K562 (cell line): ENCODE results near the gene LPCAT3.

ENCODE experiments used
- BCOR ChIP-seq: fragments of 450-650 bp; IDR thresholded peaks from 2 replicates; pipeline ENCODE4 v1.6.1; 2016
- EHMT2 ChIP-seq: fragments of 450-650 bp; IDR thresholded peaks from 2 replicates; pipeline ENCODE4 v1.6.1; 2018; ENCODE audit warnings: antibody characterized with exemption
- ETV6 ChIP-seq, 3 experiments: fragments of 150-350 bp in 1 of 3; sonication (generic) in 1 of 3; formaldehyde crosslinking in 1 of 3; IDR thresholded peaks; 2 replicates each; pipeline versions ENCODE4 v1.6.1 to v1.8.0; 2014 to 2022; ENCODE audit warnings: borderline replicate concordance in 2 of 3, low read depth in 2 of 3, antibody characterized with exemption in 1 of 3, low read length in 1 of 3, mild to moderate bottlenecking in 1 of 3, missing genetic modification reagents in 1 of 3
- FOXJ3 ChIP-seq: sonication (generic); formaldehyde crosslinking; IDR thresholded peaks from 2 replicates; pipeline ENCODE4 v1.4.0; 2020; ENCODE audit warnings: mild to moderate bottlenecking, missing genetic modification reagents
- HCFC1 ChIP-seq: IDR thresholded peaks from 2 replicates; pipeline ENCODE4 v1.6.1; 2012; ENCODE audit warnings: low read depth, low read length, improper control_type of control experiment
- MCM5 ChIP-seq: fragments of 450-650 bp; IDR thresholded peaks from 2 replicates; pipeline ENCODE4 v1.6.1; 2016; ENCODE audit warnings: low read depth
- SRSF1 ChIP-seq: fragments of 200-400 bp; formaldehyde crosslinking; IDR thresholded peaks from 2 replicates; pipeline ENCODE4 v1.6.1; 2017; ENCODE audit warnings: mild to moderate bottlenecking, low read depth, low read length, moderate library complexity
- TOE1 ChIP-seq, 2 experiments: fragments of 450-650 bp in 1 of 2; sonication (generic) in 1 of 2; formaldehyde crosslinking in 1 of 2; IDR thresholded peaks; 2 replicates each; pipeline versions ENCODE4 v1.7.1 to v1.8.0; 2016 to 2022; ENCODE audit warnings: borderline replicate concordance in 2 of 2, mild to moderate bottlenecking in 2 of 2, antibody characterized with exemption in 1 of 2, inconsistent platforms in 1 of 2, low read depth in 1 of 2, missing genetic modification reagents in 1 of 2, moderate library complexity in 1 of 2
- ZC3H4 ChIP-seq: sonication (generic); formaldehyde crosslinking; IDR thresholded peaks from 2 replicates; pipeline ENCODE4 v1.9.0; 2021; ENCODE audit warnings: missing genetic modification reagents, borderline replicate concordance
- ZNF347 ChIP-seq: fragments of 450-650 bp; formaldehyde crosslinking; IDR thresholded peaks from 2 replicates; pipeline ENCODE4 v1.4.0; 2020; ENCODE audit warnings: low read depth, mild to moderate bottlenecking, moderate library complexity
- ZNF561 ChIP-seq: fragments of 450-650 bp; formaldehyde crosslinking; conservative IDR thresholded peaks from 2 replicates; pipeline ENCODE4 v1.4.0; 2020; ENCODE audit warnings: mild to moderate bottlenecking, moderate library complexity
- ZNF77 ChIP-seq: fragments of 250-450 bp; sonication (Bioruptor Pico); IDR thresholded peaks from 2 replicates; pipeline ENCODE4 v1.5.0; 2020
- TF ChIP-seq, protein P1 (sequence below): IDR thresholded peaks from 2 replicates; pipeline ENCODE4 v1.6.1; 2012; ENCODE audit warnings: low read depth, low read length, improper control_type of control experiment, borderline replicate concordance
- TF ChIP-seq, protein P2 (sequence below), 3 experiments: IDR thresholded peaks in 2 of 3; conservative IDR thresholded peaks in 1 of 3; 2 replicates each; pipeline ENCODE4 v1.5.1; 2011 to 2012; ENCODE audit warnings: low read length in 3 of 3, mild to moderate bottlenecking in 3 of 3, control low read depth in 2 of 3, improper control_type of control experiment in 1 of 3, inconsistent platforms in 1 of 3, low read depth in 1 of 3, mixed read lengths in 1 of 3, moderate library complexity in 1 of 3; ENCODE audit not compliant: insufficient read depth in 2 of 3

DNA sequence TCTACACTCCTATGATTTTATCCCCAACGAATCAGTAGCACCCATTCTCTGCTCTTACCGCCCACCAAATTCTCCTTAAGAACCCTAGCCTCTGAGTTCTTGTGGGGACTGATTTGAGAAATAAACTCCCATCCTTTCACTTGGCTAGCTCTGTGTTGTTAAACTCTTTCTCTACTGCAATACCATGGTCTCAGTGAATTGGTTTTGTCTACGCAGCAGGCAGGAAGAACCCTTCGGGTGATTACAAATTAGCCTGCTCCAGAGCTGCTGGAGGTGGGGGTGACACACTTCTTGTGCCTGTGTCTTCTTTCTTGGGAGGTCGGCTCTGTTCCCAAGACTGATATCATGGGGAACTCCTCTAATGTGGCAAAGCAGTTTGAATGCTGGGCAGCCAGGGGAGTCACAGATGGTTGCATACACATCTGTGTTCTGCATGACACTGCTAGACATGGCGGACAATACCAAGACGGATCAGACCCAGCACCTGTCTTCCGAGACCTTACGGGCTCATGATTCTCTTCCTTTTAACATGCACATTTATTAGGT is 40.6 kb upstream of the LPCAT3 start:
- TF ChIP-seq EHMT2 (no peak), ZC3H4 (CRISPR knock-in tag) (no peak), ZNF347 (no peak), SRSF1 (no peak), ETV6 (IDR thresholded peaks at IDR 0.05; ENCODE audit: borderline replicate concordance in 1 of 2, low read depth in 2 of 2, low read length in 1 of 2) (no peak), ETV6 (CRISPR knock-in tag; IDR thresholded peaks at IDR 0.05; ENCODE audit: borderline replicate concordance) (no peak), MCM5 (no peak), ZNF561 (no peak), HCFC1 (no peak), BCOR (no peak), FOXJ3 (no peak), ZNF77 (no peak), TOE1 (IDR thresholded peaks at IDR 0.05; ENCODE audit: borderline replicate concordance) (no peak), TOE1 (CRISPR knock-in tag; IDR thresholded peaks at IDR 0.05; ENCODE audit: borderline replicate concordance, low read depth) (no peak)
- TF ChIP-seq, protein P1, sequence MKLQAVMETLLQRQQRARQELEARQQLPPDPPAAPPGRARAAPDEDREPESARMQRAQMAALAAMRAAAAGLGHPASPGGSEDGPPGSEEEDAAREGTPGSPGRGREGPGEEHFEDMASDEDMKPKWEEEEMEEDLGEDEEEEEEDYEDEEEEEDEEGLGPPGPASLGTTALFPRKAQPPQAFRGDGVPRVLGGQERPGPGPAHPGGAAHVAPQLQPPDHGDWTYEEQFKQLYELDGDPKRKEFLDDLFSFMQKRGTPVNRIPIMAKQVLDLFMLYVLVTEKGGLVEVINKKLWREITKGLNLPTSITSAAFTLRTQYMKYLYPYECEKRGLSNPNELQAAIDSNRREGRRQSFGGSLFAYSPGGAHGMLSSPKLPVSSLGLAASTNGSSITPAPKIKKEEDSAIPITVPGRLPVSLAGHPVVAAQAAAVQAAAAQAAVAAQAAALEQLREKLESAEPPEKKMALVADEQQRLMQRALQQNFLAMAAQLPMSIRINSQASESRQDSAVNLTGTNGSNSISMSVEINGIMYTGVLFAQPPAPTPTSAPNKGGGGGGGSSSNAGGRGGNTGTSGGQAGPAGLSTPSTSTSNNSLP = no peak
- TF ChIP-seq, protein P2, sequence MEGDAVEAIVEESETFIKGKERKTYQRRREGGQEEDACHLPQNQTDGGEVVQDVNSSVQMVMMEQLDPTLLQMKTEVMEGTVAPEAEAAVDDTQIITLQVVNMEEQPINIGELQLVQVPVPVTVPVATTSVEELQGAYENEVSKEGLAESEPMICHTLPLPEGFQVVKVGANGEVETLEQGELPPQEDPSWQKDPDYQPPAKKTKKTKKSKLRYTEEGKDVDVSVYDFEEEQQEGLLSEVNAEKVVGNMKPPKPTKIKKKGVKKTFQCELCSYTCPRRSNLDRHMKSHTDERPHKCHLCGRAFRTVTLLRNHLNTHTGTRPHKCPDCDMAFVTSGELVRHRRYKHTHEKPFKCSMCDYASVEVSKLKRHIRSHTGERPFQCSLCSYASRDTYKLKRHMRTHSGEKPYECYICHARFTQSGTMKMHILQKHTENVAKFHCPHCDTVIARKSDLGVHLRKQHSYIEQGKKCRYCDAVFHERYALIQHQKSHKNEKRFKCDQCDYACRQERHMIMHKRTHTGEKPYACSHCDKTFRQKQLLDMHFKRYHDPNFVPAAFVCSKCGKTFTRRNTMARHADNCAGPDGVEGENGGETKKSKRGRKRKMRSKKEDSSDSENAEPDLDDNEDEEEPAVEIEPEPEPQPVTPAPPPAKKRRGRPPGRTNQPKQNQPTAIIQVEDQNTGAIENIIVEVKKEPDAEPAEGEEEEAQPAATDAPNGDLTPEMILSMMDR (IDR thresholded peaks at IDR 0.05 in 2 of 3, conservative IDR thresholded peaks at IDR 0.05 in 1 of 3; ENCODE audit: insufficient read depth in 2 of 3, low read depth in 1 of 3, low read length in 3 of 3) = no peak
